OCI-LY7 (cell line): Measurements from ENCODE around the gene PARL.

ENCODE experiments used
- CTCF ChIP-seq: fragments of 200-600 bp; sonication (generic); conservative IDR thresholded peaks from 2 replicates; pipeline ENCODE4 v1.5.1; 2014; ENCODE audit warnings: mild to moderate bottlenecking, antibody characterized with exemption, low read length, moderate library complexity, mixed read lengths
- EZH2phosphoT487 ChIP-seq: fragments of 200-600 bp; sonication (generic); IDR thresholded peaks from 2 replicates; pipeline ENCODE4 v1.6.1; 2018; ENCODE audit warnings: low read depth, borderline replicate concordance, mild to moderate bottlenecking, mixed run types, antibody characterized with exemption, low read length, moderate library complexity, mixed read lengths

GRCh38 chr3:183854318-183855035, 30.2 kb downstream of the PARL start:
- TF ChIP-seq CTCF (no peak), EZH2phosphoT487 (no peak)
